OCI-LY7 (cell line): ENCODE measurements around the gene GET4. TPM values are rescaled to one million over a fixed set of nuclear protein-coding genes. Genes with fewer than 3 reads are reported as not detected.

ENCODE experiments used
- BruUV-seq: library from RNA; stranded (reverse); fragments of 400-500 nt; replicated peaks from 2 replicates; lab custom pipeline; 2021; lab: Mats Ljungman, UMichigan
- CTCF ChIA-PET: fragments of 300-600 bp; sonication (Branson Sonifier 250); formaldehyde crosslinking; loops from one replicate; lab custom pipeline; 2022; ENCODE audit warnings: antibody characterized with exemption; ENCODE audit not compliant: unreplicated experiment; lab: Charles Lee
- POLR2A ChIA-PET: fragments of 300-600 bp; sonication (Branson Sonifier 250); formaldehyde crosslinking; loops from one replicate; lab custom pipeline; 2022; ENCODE audit warnings: antibody characterized with exemption; lab: Charles Lee
- DNase-seq: peaks from one replicate; pipeline ENCODE4 v3.0.0-alpha.2; 2015; ENCODE audit warnings: low spot score
- H2AFZ ChIP-seq: fragments of 200-600 bp; sonication (generic), shearing (Covaris generic); 2 replicates; pipeline ENCODE4 v1.6.1; 2014; ENCODE audit warnings: mild to moderate bottlenecking, antibody characterized with exemption, low read length, moderate library complexity
- H3K27ac ChIP-seq: fragments of 200-600 bp; sonication (generic); 2 replicates; pipeline ENCODE4 v1.5.1; 2014; ENCODE audit warnings: mixed run types, low read depth, mild to moderate bottlenecking, moderate library complexity, low read length, inconsistent platforms; ENCODE audit not compliant: poor library complexity, severe bottlenecking
- H3K36me3 ChIP-seq: fragments of 200-600 bp; sonication (generic); 2 replicates; pipeline ENCODE4 v1.6.1; 2014; ENCODE audit warnings: mild to moderate bottlenecking, antibody characterized with exemption, low read length, moderate library complexity, mixed read lengths; ENCODE audit not compliant: insufficient read depth
- H3K4me1 ChIP-seq: fragments of 200-600 bp; sonication (generic); 2 replicates; pipeline ENCODE4 v1.5.1; 2014; ENCODE audit warnings: mild to moderate bottlenecking, low read length; ENCODE audit not compliant: insufficient read depth, poor library complexity, severe bottlenecking
- H3K4me2 ChIP-seq: fragments of 200-600 bp; sonication (generic); 2 replicates; pipeline ENCODE4 v1.6.1; 2014; ENCODE audit warnings: mild to moderate bottlenecking, low read length
- H3K4me3 ChIP-seq: fragments of 200-600 bp; sonication (generic); 2 replicates; pipeline ENCODE4 v1.5.1; 2014; ENCODE audit warnings: mild to moderate bottlenecking, low read depth, low read length; ENCODE audit not compliant: poor library complexity, severe bottlenecking
- H3K79me2 ChIP-seq: fragments of 200-600 bp; sonication (generic); 2 replicates; pipeline ENCODE4 v1.6.1; 2016; ENCODE audit warnings: low read depth, mild to moderate bottlenecking, low read length, moderate library complexity, mixed read lengths; ENCODE audit not compliant: insufficient read depth
- H3K9me2 ChIP-seq: fragments of 200-600 bp; sonication (generic); 2 replicates; pipeline ENCODE4 v1.6.1; 2016; ENCODE audit warnings: mild to moderate bottlenecking, low read length, mixed read lengths; ENCODE audit not compliant: insufficient read depth
- H3K9me3 ChIP-seq: fragments of 200-600 bp; sonication (generic); 2 replicates; pipeline ENCODE4 v1.6.1; 2014; ENCODE audit warnings: mild to moderate bottlenecking, mixed run types, low read length, mixed read lengths
- H4K20me1 ChIP-seq: fragments of 200-600 bp; sonication (generic); 2 replicates; pipeline ENCODE4 v1.6.1; 2014; ENCODE audit warnings: mild to moderate bottlenecking, antibody characterized with exemption, low read length, moderate library complexity, mixed read lengths; ENCODE audit not compliant: insufficient read depth
- CTCF ChIP-seq: fragments of 200-600 bp; sonication (generic); conservative IDR thresholded peaks from 2 replicates; pipeline ENCODE4 v1.5.1; 2014; ENCODE audit warnings: mild to moderate bottlenecking, antibody characterized with exemption, low read length, moderate library complexity, mixed read lengths
- EZH2phosphoT487 ChIP-seq: fragments of 200-600 bp; sonication (generic); IDR thresholded peaks from 2 replicates; pipeline ENCODE4 v1.6.1; 2018; ENCODE audit warnings: low read depth, borderline replicate concordance, mild to moderate bottlenecking, mixed run types, antibody characterized with exemption, low read length, moderate library complexity, mixed read lengths
- intact Hi-C: fragments of 100-400 bp; cut with micrococcal nuclease; formaldehyde crosslinking; loops from one replicate; pipeline ENCODE4 v1.10.0; 2022; ENCODE audit not compliant: unreplicated experiment
- total RNA-seq, 2 experiments: library from RNA; depleted of rRNA in 1 of 2; stranded (reverse); fragments of >200 nt in 1 of 2; shearing (Covaris generic) in 1 of 2; gene quantifications; 2 replicates each; pipeline ENCODE4 v1.2.3, GENCODE V29; 2014 to 2022

The GET4 gene
- total RNA-seq, 2 experiments from 2014 or later: 46.3 to 54.5 TPM

GRCh38 chr7:830069-830468 lies 46.3 kb upstream of the GET4 start:
- H2AFZ ChIP-seq: no peak overlapping the region
- intact Hi-C loops: no loop called here
- no peaks in the 10 kb centered on the region for H4K20me1 ChIP-seq
- H3K79me2 ChIP-seq: peaks cover 57% of the 10 kb centered on the region
- H3K36me3 ChIP-seq: peaks cover 17% of the 10 kb centered on the region; the same call in 1 of the 2 replicates
- no peaks in the 10 kb centered on the region for H3K9me3 ChIP-seq
- no peak for TF ChIP-seq EZH2phosphoT487
- no peak for TF ChIP-seq CTCF
- POLR2A ChIA-PET: no interaction called here
- DNase-seq: no peak
- H3K4me3 ChIP-seq: no peak overlapping the region
- CTCF ChIA-PET: no interaction called here
- no peak overlapping the region for H3K27ac ChIP-seq
- no peak overlapping the region for H3K4me2 ChIP-seq
- H3K4me1 ChIP-seq: no peaks in the 10 kb centered on the region
- H3K9me2 ChIP-seq: no peaks in the 10 kb centered on the region
- BruUV-seq: no TSS peak

- ChIA-PET CTCF (no interaction called here), POLR2A (interaction anchor here (0.7 kb wide), 1 partner anchor 13 kb away, joined by 3 read pairs; no protein-coding TSS in a partner anchor)
- no TSS peak for BruUV-seq
- Histone ChIP-seq H3K4me1 (no peaks in the 10 kb centered on the region), H4K20me1 (no peaks in the 10 kb centered on the region), H2AFZ (no peak overlapping the region), H3K36me3 (peaks cover 11% of the 10 kb centered on the region; the same call in 1 of the 2 replicates), H3K9me2 (no peaks in the 10 kb centered on the region), H3K4me3 (no peak overlapping the region), H3K79me2 (peaks cover 44% of the 10 kb centered on the region), H3K4me2 (no peak overlapping the region), H3K27ac (no peak overlapping the region), H3K9me3 (no peaks in the 10 kb centered on the region)
- TF ChIP-seq CTCF (no peak), EZH2phosphoT487 (no peak)
- intact Hi-C loops: no loop called here
- no peak for DNase-seq
Measured at GRCh38 chr7:831596-832166, 44.7 kb upstream of the GET4 start.
